HEK293 (cell line): Measurements from ENCODE around the gene ACKR1.

Source experiments
- CTCF ChIA-PET: fragments of 350-600 bp; formaldehyde crosslinking; extraction: SDS; loops from one replicate; lab custom pipeline; 2021; ENCODE audit warnings: antibody characterized with exemption; lab: Yijun Ruan, JAX
- POLR2A ChIA-PET: fragments of 300-600 bp; formaldehyde crosslinking; extraction: SDS; loops from one replicate; lab custom pipeline; 2020; ENCODE audit warnings: antibody characterized with exemption, inconsistent platforms; lab: Yijun Ruan, JAX
- H3K27ac ChIP-seq: fragments of 200-500 bp; sonication (Bioruptor generic); 2 replicates; pipeline ENCODE4 v1.5.1; 2014; ENCODE audit warnings: low read depth, low read length, control low read depth, inconsistent platforms; ENCODE audit errors: extremely low read depth
- H3K36me3 ChIP-seq, 2 experiments: fragments of 200-500 bp in 1 of 2; sonication (Bioruptor generic) in 1 of 2; 1 replicate in 1 of 2; 2 replicates in 1 of 2; pipeline ENCODE4 v1.5.1; 2014 to 2017; ENCODE audit warnings: inconsistent platforms in 2 of 2, low read length in 2 of 2; ENCODE audit not compliant: control insufficient read depth in 2 of 2, insufficient read depth in 1 of 2
- H3K4me1 ChIP-seq: fragments of 200-500 bp; sonication (Bioruptor generic); 2 replicates; pipeline ENCODE4 v1.5.1; 2014; ENCODE audit warnings: mild to moderate bottlenecking, low read length, inconsistent platforms; ENCODE audit not compliant: control insufficient read depth, insufficient read depth
- H3K4me3 ChIP-seq: 2 replicates; pipeline ENCODE4 v1.5.1; 2011; ENCODE audit warnings: low read depth, mild to moderate bottlenecking, control low read depth, low read length, moderate library complexity
- H3K9me3 ChIP-seq: fragments of 200-500 bp; sonication (Bioruptor generic); 2 replicates; pipeline ENCODE4 v1.5.1; 2014; ENCODE audit warnings: low read depth, low read length, inconsistent platforms; ENCODE audit not compliant: control insufficient read depth, insufficient read depth
- EGR2 ChIP-seq: fragments of 450-650 bp; formaldehyde crosslinking; IDR thresholded peaks from 2 replicates; pipeline ENCODE4 v1.5.1; 2016; ENCODE audit warnings: low read depth, missing biosample characterization, missing genetic modification characterization
- GFI1B ChIP-seq: fragments of 450-650 bp; formaldehyde crosslinking; IDR thresholded peaks from 2 replicates; pipeline ENCODE4 v1.5.1; 2016; ENCODE audit warnings: missing biosample characterization, missing genetic modification characterization
- GLI2 ChIP-seq: fragments of 450-650 bp; formaldehyde crosslinking; IDR thresholded peaks from 2 replicates; pipeline ENCODE4; 2017; ENCODE audit warnings: missing biosample characterization, missing genetic modification characterization, low read depth, borderline replicate concordance
- KLF16 ChIP-seq: fragments of 450-650 bp; formaldehyde crosslinking; IDR thresholded peaks from 2 replicates; pipeline ENCODE4 v1.5.1; 2017; ENCODE audit warnings: missing biosample characterization, missing genetic modification characterization
- KLF7 ChIP-seq: fragments of 450-650 bp; formaldehyde crosslinking; IDR thresholded peaks from 2 replicates; pipeline ENCODE4 v1.5.1; 2016; ENCODE audit warnings: missing biosample characterization, missing genetic modification characterization, borderline replicate concordance
- OVOL3 ChIP-seq: fragments of 450-650 bp; formaldehyde crosslinking; IDR thresholded peaks from 2 replicates; pipeline ENCODE4 v1.5.1; 2016; ENCODE audit warnings: missing biosample characterization, missing genetic modification characterization
- PRDM1 ChIP-seq: fragments of 450-650 bp; formaldehyde crosslinking; IDR thresholded peaks from 2 replicates; pipeline ENCODE4; 2016; ENCODE audit warnings: missing biosample characterization, missing genetic modification characterization
- PRDM2 ChIP-seq: fragments of 450-650 bp; formaldehyde crosslinking; IDR thresholded peaks from 2 replicates; pipeline ENCODE4 v1.5.1; 2016; ENCODE audit warnings: missing biosample characterization, missing genetic modification characterization, borderline replicate concordance
- RBAK ChIP-seq: fragments of 450-650 bp; formaldehyde crosslinking; IDR thresholded peaks from 2 replicates; pipeline ENCODE4 v1.5.1; 2016; ENCODE audit warnings: missing biosample characterization, missing genetic modification characterization
- SP3 ChIP-seq: fragments of 450-650 bp; formaldehyde crosslinking; IDR thresholded peaks from 2 replicates; pipeline ENCODE4 v1.5.1; 2016; ENCODE audit warnings: missing biosample characterization, missing genetic modification characterization
- TCF7L2 ChIP-seq: IDR thresholded peaks from 2 replicates; pipeline ENCODE4 v1.6.1; 2011; ENCODE audit warnings: low read depth, mild to moderate bottlenecking, inconsistent platforms, low read length, moderate library complexity, borderline replicate concordance
- ZBTB1 ChIP-seq: fragments of 450-650 bp; formaldehyde crosslinking; IDR thresholded peaks from 2 replicates; pipeline ENCODE4 v1.5.1; 2016; ENCODE audit warnings: missing biosample characterization, missing genetic modification characterization
- ZFP41 ChIP-seq: fragments of 450-650 bp; formaldehyde crosslinking; IDR thresholded peaks from 2 replicates; pipeline ENCODE4 v1.5.1; 2016; ENCODE audit warnings: missing biosample characterization, missing genetic modification characterization, borderline replicate concordance
- ZNF132 ChIP-seq: fragments of 450-650 bp; formaldehyde crosslinking; IDR thresholded peaks from 2 replicates; pipeline ENCODE4 v1.5.1; 2017; ENCODE audit warnings: missing biosample characterization, missing genetic modification characterization, borderline replicate concordance
- ZNF169 ChIP-seq: fragments of 450-650 bp; formaldehyde crosslinking; IDR thresholded peaks from 2 replicates; pipeline ENCODE4 v1.5.1; 2016; ENCODE audit warnings: missing biosample characterization, missing genetic modification characterization
- ZNF24 ChIP-seq: fragments of 450-650 bp; formaldehyde crosslinking; IDR thresholded peaks from 2 replicates; pipeline ENCODE4 v1.5.1; 2016; ENCODE audit warnings: missing biosample characterization, missing genetic modification characterization
- ZNF302 ChIP-seq: fragments of 450-650 bp; formaldehyde crosslinking; IDR thresholded peaks from 2 replicates; pipeline ENCODE4 v1.5.1; 2016; ENCODE audit warnings: missing biosample characterization, missing genetic modification characterization, low read depth
- ZNF391 ChIP-seq: fragments of 450-650 bp; formaldehyde crosslinking; IDR thresholded peaks from 2 replicates; pipeline ENCODE4 v1.5.1; 2016; ENCODE audit warnings: low read depth, missing biosample characterization, missing genetic modification characterization, borderline replicate concordance
- ZNF394 ChIP-seq: fragments of 450-650 bp; formaldehyde crosslinking; IDR thresholded peaks from 2 replicates; pipeline ENCODE4 v1.5.1; 2016; ENCODE audit warnings: missing biosample characterization, missing genetic modification characterization, mild to moderate bottlenecking, moderate library complexity, borderline replicate concordance
- ZNF530 ChIP-seq: fragments of 450-650 bp; formaldehyde crosslinking; IDR thresholded peaks from 2 replicates; pipeline ENCODE4 v1.5.1; 2016; ENCODE audit warnings: low read depth, missing biosample characterization, missing genetic modification characterization
- ZNF596 ChIP-seq: fragments of 450-650 bp; IDR thresholded peaks from 2 replicates; pipeline ENCODE4 v1.5.0; 2018; ENCODE audit warnings: missing biosample characterization, mild to moderate bottlenecking, missing genetic modification characterization, moderate library complexity
- ZNF621 ChIP-seq: fragments of 450-650 bp; formaldehyde crosslinking; IDR thresholded peaks from 2 replicates; pipeline ENCODE4 v1.5.1; 2017; ENCODE audit warnings: missing biosample characterization, missing genetic modification characterization
- ZNF670 ChIP-seq: fragments of 450-650 bp; formaldehyde crosslinking; IDR thresholded peaks from 2 replicates; pipeline ENCODE4 v1.5.1; 2016; ENCODE audit warnings: missing biosample characterization, missing genetic modification characterization, low read depth
- ZNF707 ChIP-seq: fragments of 450-650 bp; formaldehyde crosslinking; IDR thresholded peaks from 2 replicates; pipeline ENCODE4 v1.5.1; 2016; ENCODE audit warnings: missing biosample characterization, missing genetic modification characterization
- ZNF776 ChIP-seq: fragments of 450-650 bp; formaldehyde crosslinking; IDR thresholded peaks from 2 replicates; pipeline ENCODE4 v1.5.0; 2017; ENCODE audit warnings: missing biosample characterization, missing genetic modification characterization, borderline replicate concordance
- TF ChIP-seq, protein P1 (sequence below): fragments of 450-650 bp; formaldehyde crosslinking; IDR thresholded peaks from 2 replicates; pipeline ENCODE4 v1.5.1; 2017; ENCODE audit warnings: missing biosample characterization, missing genetic modification characterization

ACKR1 gene

DNA sequence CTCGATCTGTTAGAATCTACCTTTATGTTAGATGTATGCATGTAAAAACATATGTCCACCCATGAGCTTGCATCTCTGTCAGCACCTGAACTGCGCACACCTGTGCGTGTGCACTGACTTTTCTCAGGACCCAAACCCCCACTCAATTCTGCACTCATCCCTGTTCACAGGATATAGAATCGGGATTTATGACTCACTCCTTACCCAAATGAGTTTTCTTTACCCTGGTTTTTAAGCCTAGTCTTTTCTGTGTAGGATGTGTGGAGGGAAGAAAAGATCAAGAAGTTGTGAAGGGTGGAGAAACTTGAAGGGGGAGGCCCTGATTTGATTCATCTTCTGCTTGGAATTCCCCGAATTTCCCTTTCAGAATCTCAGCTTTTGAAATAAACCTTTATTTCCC lies 2.4 kb downstream of the ACKR1 start:
- no peaks in the 10 kb centered on the region for H3K9me3 ChIP-seq
- CTCF ChIA-PET: interaction anchor here (5.5 to 9.6 kb wide), 2 partner anchors 10 to 46 kb away, joined by 33 to 105 read pairs; no protein-coding TSS in a partner anchor
- H3K4me1 ChIP-seq: no peaks in the 10 kb centered on the region
- H3K36me3 ChIP-seq: no peaks in the 10 kb centered on the region
- H3K4me3 ChIP-seq: no peak overlapping the region
- TF ChIP-seq PRDM2: no peak
- TF ChIP-seq ZNF302 (tag by site-specific recombination): no peak
- TF ChIP-seq OVOL3 (tag by site-specific recombination): no peak
- TF ChIP-seq ZNF169 (tag by site-specific recombination): no peak
- no peak for TF ChIP-seq ZNF394 (tag by site-specific recombination)
- no peak for TF ChIP-seq SP3 (tag by site-specific recombination)
- TF ChIP-seq EGR2: no peak
- TF ChIP-seq KLF7 (tag by site-specific recombination): no peak
- TF ChIP-seq KLF16 (tag by site-specific recombination): no peak
- no peak for TF ChIP-seq ZFP41 (tag by site-specific recombination)
- no peak for TF ChIP-seq ZNF707 (tag by site-specific recombination)
- no peak for TF ChIP-seq ZNF24 (tag by site-specific recombination)
- TF ChIP-seq ZNF596 (tag by site-specific recombination): no peak
- H3K27ac ChIP-seq: no peak overlapping the region
- POLR2A ChIA-PET: interaction anchor here (1.4 kb wide), 1 partner anchor 9 kb away, joined by 3 read pairs; no protein-coding TSS in a partner anchor

GRCh38 chr1:159207774-159208173 lies 3.1 kb downstream of the ACKR1 start:
- ChIA-PET CTCF (interaction anchor here (1.9 to 9.6 kb wide), 3 partner anchors 11 to 75 kb away, joined by 7 to 105 read pairs (median 33); no protein-coding TSS in a partner anchor), POLR2A (interaction anchor here (1.4 kb wide), 1 partner anchor 10 kb away, joined by 3 read pairs; no protein-coding TSS in a partner anchor)
- H3K9me3 ChIP-seq: no peaks in the 10 kb centered on the region
- no peak overlapping the region for H3K4me3 ChIP-seq
- H3K27ac ChIP-seq: no peak overlapping the region
- no peaks in the 10 kb centered on the region for H3K4me1 ChIP-seq
- no peaks in the 10 kb centered on the region for H3K36me3 ChIP-seq
- no peak for TF ChIP-seq RBAK (tag by site-specific recombination)
- no peak for TF ChIP-seq ZNF391 (tag by site-specific recombination)
- no peak for TF ChIP-seq ZNF776 (tag by site-specific recombination)
- TF ChIP-seq ZNF530 (tag by site-specific recombination): no peak
- no peak for TF ChIP-seq ZNF621
- TF ChIP-seq ZNF132 (tag by site-specific recombination): no peak
- TF ChIP-seq, protein P1, sequence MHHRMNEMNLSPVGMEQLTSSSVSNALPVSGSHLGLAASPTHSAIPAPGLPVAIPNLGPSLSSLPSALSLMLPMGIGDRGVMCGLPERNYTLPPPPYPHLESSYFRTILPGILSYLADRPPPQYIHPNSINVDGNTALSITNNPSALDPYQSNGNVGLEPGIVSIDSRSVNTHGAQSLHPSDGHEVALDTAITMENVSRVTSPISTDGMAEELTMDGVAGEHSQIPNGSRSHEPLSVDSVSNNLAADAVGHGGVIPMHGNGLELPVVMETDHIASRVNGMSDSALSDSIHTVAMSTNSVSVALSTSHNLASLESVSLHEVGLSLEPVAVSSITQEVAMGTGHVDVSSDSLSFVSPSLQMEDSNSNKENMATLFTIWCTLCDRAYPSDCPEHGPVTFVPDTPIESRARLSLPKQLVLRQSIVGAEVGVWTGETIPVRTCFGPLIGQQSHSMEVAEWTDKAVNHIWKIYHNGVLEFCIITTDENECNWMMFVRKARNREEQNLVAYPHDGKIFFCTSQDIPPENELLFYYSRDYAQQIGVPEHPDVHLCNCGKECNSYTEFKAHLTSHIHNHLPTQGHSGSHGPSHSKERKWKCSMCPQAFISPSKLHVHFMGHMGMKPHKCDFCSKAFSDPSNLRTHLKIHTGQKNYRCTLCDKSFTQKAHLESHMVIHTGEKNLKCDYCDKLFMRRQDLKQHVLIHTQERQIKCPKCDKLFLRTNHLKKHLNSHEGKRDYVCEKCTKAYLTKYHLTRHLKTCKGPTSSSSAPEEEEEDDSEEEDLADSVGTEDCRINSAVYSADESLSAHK: no peak
- no peak for TF ChIP-seq GLI2
- no peak for TF ChIP-seq PRDM1 (tag by site-specific recombination)
- TF ChIP-seq ZBTB1: no peak
- no peak for TF ChIP-seq ZNF670 (tag by site-specific recombination)
- TF ChIP-seq GFI1B: no peak
- no peak for TF ChIP-seq TCF7L2
